ENCODE results near the gene PCDH9. TPM values are rescaled to one million over a fixed set of nuclear protein-coding genes. Genes with fewer than 3 reads are reported as not detected.
"Not testable (repeated sequence)": the region's sequence is repeated elsewhere in the genome, so short reads cannot be mapped to it uniquely, and the experiment has no call there.

PCDH9 gene
- total and polyA plus RNA-seq, 10 of the 15 experiments (the other 5 are each of a cell fraction or from before 2014, with no cell fraction given): 0.02 to 2.3 (median 0.05) TPM; not detected in 1

DNA sequence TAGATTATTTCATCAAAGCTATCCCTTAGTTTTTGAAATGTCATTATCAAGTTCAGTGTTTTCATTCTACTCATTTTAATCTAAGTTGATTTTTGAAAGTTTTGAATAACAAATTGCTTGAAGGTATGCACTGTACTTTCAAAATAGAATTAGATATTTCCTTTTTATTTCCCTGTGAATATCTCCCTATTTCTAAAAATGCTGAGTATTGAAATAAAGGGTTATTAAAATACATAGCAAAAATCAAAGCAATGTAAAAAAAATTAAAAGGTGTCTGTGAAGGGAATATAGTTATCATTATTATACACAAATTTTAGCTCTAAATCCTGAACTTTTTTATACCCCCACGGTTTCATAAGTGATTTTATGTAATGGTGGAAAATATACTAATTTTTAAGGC lies 967.8 kb downstream of the PCDH9 start:
- Histone ChIP-seq H3K27me3 (replicated peaks in 1 of 2; ENCODE audit: control insufficient read depth in 2 of 2, insufficient read depth in 2 of 2, low read length in 1 of 2) (no peaks in the 10 kb centered on the region), H2AFZ (ENCODE audit: control insufficient read depth, low read depth, low read length) (no peak overlapping the region), H3K79me2 (ENCODE audit: control insufficient read depth, insufficient read depth, low read length) (no peaks in the 10 kb centered on the region), H3K4me2 (ENCODE audit: control insufficient read depth, insufficient read depth) (no peak overlapping the region), H4K20me1 (ENCODE audit: control insufficient read depth, insufficient read depth) (no peaks in the 10 kb centered on the region), H3K4me1 (ENCODE audit: control insufficient read depth, insufficient read depth, low read length) (no peaks in the 10 kb centered on the region), H3K4me3 (no peak overlapping the region), H3K9me3 (replicated peaks; ENCODE audit: control insufficient read depth, insufficient read depth, low read length) (no peaks in the 10 kb centered on the region), H3K9ac (ENCODE audit: control insufficient read depth, insufficient read depth, low read length) (no peak overlapping the region), H3K27ac (ENCODE audit: control insufficient read depth, insufficient read depth) (no peak overlapping the region), H3K36me3 (ENCODE audit: control insufficient read depth in 2 of 2, insufficient read depth in 2 of 2, low read length in 1 of 2) (no peaks in the 10 kb centered on the region)
- in situ Hi-C loops (cut with MboI): no loop called here
- ATAC-seq (no peak), DNase-seq (ENCODE audit: low read depth, low spot score) (no peak), FAIRE-seq (no peak)
- ChIA-PET POLR2A (no interaction called here), CTCF (no interaction called here), RAD21 (ENCODE audit: unreplicated experiment) (no interaction called here), SMC1A (ENCODE audit: uncharacterized antibody, unreplicated experiment) (no interaction called here)
- no peak for TF ChIP-seq NRF1 (conservative IDR thresholded peaks at IDR 0.05; ENCODE audit: low read depth, low read length)
- no peak for TF ChIP-seq PBX3 (IDR thresholded peaks at IDR 0.05; ENCODE audit: insufficient replicate concordance, low read depth, low read length)
- no peak for TF ChIP-seq YBX1 (IDR thresholded peaks at IDR 0.05)
- no peak for TF ChIP-seq IKZF2 (IDR thresholded peaks at IDR 0.05)
- TF ChIP-seq BMI1 (IDR thresholded peaks at IDR 0.05; ENCODE audit: borderline replicate concordance): no peak
- no peak for TF ChIP-seq FOS (IDR thresholded peaks at IDR 0.05; ENCODE audit: borderline replicate concordance, extremely low read depth, insufficient read length)
- no peak for TF ChIP-seq ZNF207 (IDR thresholded peaks at IDR 0.05; ENCODE audit: borderline replicate concordance)
- no peak for TF ChIP-seq ZSCAN29 (IDR thresholded peaks at IDR 0.05)
- no peak for TF ChIP-seq BACH1 (IDR thresholded peaks at IDR 0.05; ENCODE audit: borderline replicate concordance)
- TF ChIP-seq SPI1 (IDR thresholded peaks at IDR 0.05; ENCODE audit: borderline replicate concordance, insufficient read depth, low read depth, low read length): no peak
- TF ChIP-seq FOXM1 (IDR thresholded peaks at IDR 0.05; ENCODE audit: low read depth, low read length): no peak
- BruUV-seq (replicated peaks): no TSS peak
- intact Hi-C loops (cut with micrococcal nuclease; ENCODE audit: unreplicated experiment): no loop called here
- 4% methylated on average over 1 of the region's 1 CpG for WGBS (ENCODE audit: insufficient coverage, insufficient replicate concordance, low lambda C conversion rate, missing lambda C conversion rate)

DNA sequence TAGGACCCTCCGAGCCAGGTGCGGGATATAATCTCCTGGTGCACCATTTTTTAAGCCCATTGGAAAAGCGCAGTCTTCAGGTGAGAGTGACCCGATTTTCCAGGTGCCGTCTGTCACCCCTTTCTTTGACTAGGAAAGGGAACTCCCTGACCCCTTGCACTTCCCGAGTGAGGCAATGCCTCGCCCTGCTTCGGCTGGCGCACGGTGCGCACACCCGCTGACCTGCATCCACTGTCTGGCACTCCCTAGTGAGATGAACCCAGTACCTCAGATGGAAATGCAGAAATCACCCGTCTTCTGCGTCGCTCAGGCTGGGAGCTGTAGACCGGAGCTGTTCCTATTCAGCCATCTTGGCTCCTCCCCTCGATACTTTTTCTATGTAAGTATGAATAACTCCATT lies 970.7 kb downstream of the PCDH9 start:
- CTCF ChIA-PET; H3K9me3 ChIP-seq (replicated peaks; ENCODE audit: control insufficient read depth, insufficient read depth, low read length); intact Hi-C loops (cut with micrococcal nuclease; ENCODE audit: unreplicated experiment); H3K4me2 ChIP-seq (ENCODE audit: control insufficient read depth, insufficient read depth); H3K9ac ChIP-seq (ENCODE audit: control insufficient read depth, insufficient read depth, low read length); RAD21 ChIA-PET (ENCODE audit: unreplicated experiment); H2AFZ ChIP-seq (ENCODE audit: control insufficient read depth, low read depth, low read length); H3K36me3 ChIP-seq (ENCODE audit: control insufficient read depth in 2 of 2, insufficient read depth in 2 of 2, low read length in 1 of 2); H3K27me3 ChIP-seq (replicated peaks in 1 of 2; ENCODE audit: control insufficient read depth in 2 of 2, insufficient read depth in 2 of 2, low read length in 1 of 2); DNase-seq (ENCODE audit: low read depth, low spot score); H3K4me3 ChIP-seq; in situ Hi-C loops (cut with MboI); POLR2A ChIA-PET; H3K27ac ChIP-seq (ENCODE audit: control insufficient read depth, insufficient read depth); H3K4me1 ChIP-seq (ENCODE audit: control insufficient read depth, insufficient read depth, low read length); H4K20me1 ChIP-seq (ENCODE audit: control insufficient read depth, insufficient read depth); ATAC-seq; FAIRE-seq; BruUV-seq (replicated peaks); H3K79me2 ChIP-seq (ENCODE audit: control insufficient read depth, insufficient read depth, low read length): not testable (repeated sequence)
- SMC1A ChIA-PET (ENCODE audit: uncharacterized antibody, unreplicated experiment): interaction anchor here (0.7 kb wide), 1 partner anchor 119 kb away, joined by 3 read pairs; no protein-coding TSS in a partner anchor
- 67% methylated on average over 14 of the region's 17 CpGs for WGBS (ENCODE audit: insufficient coverage, insufficient replicate concordance, low lambda C conversion rate, missing lambda C conversion rate)
